ENCODE data around the gene PPARD. TPM values are rescaled to one million over a fixed set of nuclear protein-coding genes. Genes with fewer than 3 reads are reported as not detected.

PPARD gene
- total RNA-seq, 4 donors from 2014 or later = 23.4 to 31.4 (median 26.9) TPM

DNA sequence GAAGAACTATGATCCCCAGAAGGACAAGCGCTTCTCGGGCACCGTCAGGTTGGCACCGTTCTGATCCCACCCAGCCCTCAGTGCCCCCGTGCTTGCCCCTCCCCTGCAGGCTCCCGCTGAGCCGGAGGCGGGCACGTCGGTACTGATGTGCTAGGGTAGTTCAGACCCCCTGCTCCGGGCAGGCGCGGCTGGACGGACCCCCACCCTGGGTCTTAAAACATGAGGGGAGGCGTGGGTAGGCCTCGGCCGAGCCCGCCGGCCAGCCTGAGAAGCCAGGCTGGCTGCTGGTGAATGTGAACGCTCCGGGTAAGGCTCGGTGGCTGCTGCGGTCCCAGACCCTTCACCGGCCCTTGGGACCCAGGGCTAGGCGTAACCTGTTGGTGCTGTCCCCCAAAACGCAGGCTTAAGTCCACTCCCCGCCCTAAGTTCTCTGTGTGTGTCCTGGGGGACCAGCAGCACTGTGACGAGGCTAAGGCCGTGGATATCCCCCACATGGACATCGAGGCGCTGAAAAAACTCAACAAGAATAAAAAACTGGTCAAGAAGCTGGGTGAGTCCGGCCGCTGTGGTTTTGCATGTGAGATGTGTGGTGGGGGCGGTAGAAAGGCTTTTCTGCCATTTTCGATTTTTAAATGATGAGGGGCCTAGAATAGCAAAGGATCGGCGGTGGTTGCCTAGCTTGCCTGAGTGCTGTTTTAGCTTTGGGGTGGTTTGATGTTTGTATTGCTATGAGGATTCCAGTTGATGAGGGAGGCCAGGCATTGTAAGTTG lies 126.8 kb downstream of the PPARD start:
- H3K4me3 ChIP-seq = peak overlapping the region; percentile 87
- peaks cover 43% of the 10 kb centered on the region for H3K36me3 ChIP-seq
- DNase-seq (ENCODE audit: low spot score in 2 of 2) = no peak
- H3K9me3 ChIP-seq = no peaks in the 10 kb centered on the region
- H3K4me1 ChIP-seq = peaks cover 49% of the 10 kb centered on the region
- no peaks in the 10 kb centered on the region for H3K27me3 ChIP-seq
- H3K27ac ChIP-seq = peak overlapping the region; percentile 95
- 6% methylated on average over 13 of the region's 37 CpGs for WGBS
- TF ChIP-seq EP300 (IDR thresholded peaks at IDR 0.05) = no peak
- TF ChIP-seq, protein P1, sequence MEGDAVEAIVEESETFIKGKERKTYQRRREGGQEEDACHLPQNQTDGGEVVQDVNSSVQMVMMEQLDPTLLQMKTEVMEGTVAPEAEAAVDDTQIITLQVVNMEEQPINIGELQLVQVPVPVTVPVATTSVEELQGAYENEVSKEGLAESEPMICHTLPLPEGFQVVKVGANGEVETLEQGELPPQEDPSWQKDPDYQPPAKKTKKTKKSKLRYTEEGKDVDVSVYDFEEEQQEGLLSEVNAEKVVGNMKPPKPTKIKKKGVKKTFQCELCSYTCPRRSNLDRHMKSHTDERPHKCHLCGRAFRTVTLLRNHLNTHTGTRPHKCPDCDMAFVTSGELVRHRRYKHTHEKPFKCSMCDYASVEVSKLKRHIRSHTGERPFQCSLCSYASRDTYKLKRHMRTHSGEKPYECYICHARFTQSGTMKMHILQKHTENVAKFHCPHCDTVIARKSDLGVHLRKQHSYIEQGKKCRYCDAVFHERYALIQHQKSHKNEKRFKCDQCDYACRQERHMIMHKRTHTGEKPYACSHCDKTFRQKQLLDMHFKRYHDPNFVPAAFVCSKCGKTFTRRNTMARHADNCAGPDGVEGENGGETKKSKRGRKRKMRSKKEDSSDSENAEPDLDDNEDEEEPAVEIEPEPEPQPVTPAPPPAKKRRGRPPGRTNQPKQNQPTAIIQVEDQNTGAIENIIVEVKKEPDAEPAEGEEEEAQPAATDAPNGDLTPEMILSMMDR (IDR thresholded peaks at IDR 0.05) = no peak
- TF ChIP-seq POLR2AphosphoS5 (IDR thresholded peaks at IDR 0.05) = no peak
- no peak for TF ChIP-seq POLR2A (IDR thresholded peaks at IDR 0.05)

DNA sequence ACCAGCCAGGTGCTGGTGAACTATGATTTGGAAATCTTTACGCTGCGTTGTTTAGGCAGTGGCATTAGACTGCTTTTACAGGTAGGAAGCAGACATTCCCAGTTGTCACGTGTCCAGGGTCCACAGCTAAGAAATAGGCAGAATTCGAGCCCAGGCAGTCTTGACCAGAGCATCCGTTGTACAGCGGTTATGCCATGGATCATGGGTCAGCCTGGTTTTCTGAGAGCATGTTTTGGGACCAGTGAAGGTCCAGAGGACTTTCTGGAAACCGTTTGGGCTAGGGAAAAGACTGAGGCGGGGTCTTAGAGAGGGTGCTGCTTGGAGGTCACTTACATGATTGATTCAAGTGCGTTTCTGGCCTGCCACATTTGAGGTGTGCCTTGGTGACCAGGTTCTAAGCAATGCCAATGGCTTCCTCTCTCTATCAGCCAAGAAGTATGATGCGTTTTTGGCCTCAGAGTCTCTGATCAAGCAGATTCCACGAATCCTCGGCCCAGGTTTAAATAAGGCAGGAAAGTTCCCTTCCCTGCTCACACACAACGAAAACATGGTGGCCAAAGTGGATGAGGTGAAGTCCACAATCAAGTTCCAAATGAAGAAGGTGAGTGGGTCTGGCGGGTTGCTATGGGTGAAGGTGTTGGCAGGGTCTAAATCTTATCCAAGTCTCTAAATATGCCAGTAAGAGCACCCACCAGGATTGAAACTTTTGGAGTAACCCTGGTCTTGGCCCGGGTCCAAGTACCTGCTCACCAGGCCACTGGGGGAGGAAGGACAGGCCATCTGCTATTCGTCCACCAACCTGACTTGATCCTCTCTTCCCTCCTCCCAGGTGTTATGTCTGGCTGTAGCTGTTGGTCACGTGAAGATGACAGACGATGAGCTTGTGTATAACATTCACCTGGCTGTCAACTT lies 127.6 kb downstream of the PPARD start:
- H3K4me1 ChIP-seq = peaks cover 49% of the 10 kb centered on the region
- no peaks in the 10 kb centered on the region for H3K9me3 ChIP-seq
- 36% methylated on average over 16 of the region's 18 CpGs for WGBS
- H3K27ac ChIP-seq = peak overlapping the region; percentile 95
- TF ChIP-seq EP300 (IDR thresholded peaks at IDR 0.05) = no peak
- TF ChIP-seq, protein P1 (IDR thresholded peaks at IDR 0.05) = no peak
- TF ChIP-seq POLR2AphosphoS5 (IDR thresholded peaks at IDR 0.05) = no peak
- TF ChIP-seq POLR2A (IDR thresholded peaks at IDR 0.05) = no peak
- no peaks in the 10 kb centered on the region for H3K27me3 ChIP-seq
- DNase-seq (ENCODE audit: low spot score in 2 of 2) = peak in 1 of 2 donors; percentile 65
- H3K4me3 ChIP-seq = peak overlapping the region; percentile 87
- peaks cover 52% of the 10 kb centered on the region for H3K36me3 ChIP-seq

DNA sequence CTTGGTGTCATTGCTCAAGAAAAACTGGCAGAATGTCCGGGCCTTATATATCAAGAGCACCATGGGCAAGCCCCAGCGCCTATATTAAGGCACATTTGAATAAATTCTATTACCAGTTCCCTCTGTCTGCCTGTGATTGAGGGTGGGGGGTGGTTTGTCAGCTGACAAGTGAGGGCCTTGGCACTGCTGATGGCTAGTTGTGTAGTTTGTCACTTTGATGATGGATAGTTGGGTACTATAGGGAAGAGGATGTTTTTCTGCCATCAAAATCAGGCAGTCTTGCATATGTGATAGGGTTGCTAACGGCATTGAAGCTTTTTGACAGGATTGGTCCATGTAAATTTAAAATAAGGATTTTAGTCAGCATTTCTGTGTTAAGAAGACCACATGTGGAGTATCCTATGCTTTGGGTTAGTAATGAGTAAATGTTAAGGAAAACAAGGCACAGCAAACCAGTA lies 128.3 kb downstream of the PPARD start:
- peaks cover 49% of the 10 kb centered on the region for H3K4me1 ChIP-seq
- peak overlapping the region; percentile 87 for H3K4me3 ChIP-seq
- no peaks in the 10 kb centered on the region for H3K27me3 ChIP-seq
- peaks cover 55% of the 10 kb centered on the region for H3K36me3 ChIP-seq
- TF ChIP-seq, protein P1 (IDR thresholded peaks at IDR 0.05) = no peak
- TF ChIP-seq POLR2AphosphoS5 (IDR thresholded peaks at IDR 0.05) (no peak), EP300 (IDR thresholded peaks at IDR 0.05) (no peak), POLR2A (IDR thresholded peaks at IDR 0.05) (no peak)
- DNase-seq (ENCODE audit: low spot score in 2 of 2) = no peak
- no peaks in the 10 kb centered on the region for H3K9me3 ChIP-seq
- 57% methylated on average over 3 of the region's 3 CpGs for WGBS
- no peak overlapping the region for H3K27ac ChIP-seq

DNA sequence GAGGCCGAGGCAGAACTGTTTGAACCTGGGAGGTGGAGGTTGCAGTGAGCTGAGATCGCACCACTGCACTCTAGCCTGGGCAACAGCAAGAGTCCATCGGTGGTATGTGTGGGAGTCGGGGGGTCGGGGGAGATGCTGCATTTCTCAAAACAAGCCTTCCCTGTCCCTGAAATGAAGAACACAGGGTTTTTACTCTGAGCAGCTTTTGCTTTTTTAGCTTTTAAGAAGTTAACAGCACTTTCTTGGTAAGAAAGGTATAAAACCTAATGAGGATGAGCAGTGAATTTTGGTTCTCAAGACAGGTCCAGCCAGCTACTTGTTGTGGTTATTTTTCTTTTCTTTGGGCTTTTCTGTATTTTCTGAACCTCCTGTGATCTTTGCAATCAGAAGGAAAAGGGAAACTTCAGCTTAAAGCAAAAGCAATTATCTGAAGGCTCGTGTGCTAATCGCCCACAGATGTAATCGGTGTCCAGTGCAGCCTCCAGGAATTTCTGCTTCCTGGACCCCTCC lies 129.5 kb downstream of the PPARD start:
- peaks cover 49% of the 10 kb centered on the region for H3K4me1 ChIP-seq
- H3K36me3 ChIP-seq = peaks cover 50% of the 10 kb centered on the region
- peak overlapping the region; percentile 1 for H3K4me3 ChIP-seq
- TF ChIP-seq EP300 (IDR thresholded peaks at IDR 0.05) (no peak), POLR2AphosphoS5 (IDR thresholded peaks at IDR 0.05) (no peak), POLR2A (IDR thresholded peaks at IDR 0.05) (no peak)
- TF ChIP-seq, protein P1 (IDR thresholded peaks at IDR 0.05) = no peak
- DNase-seq (ENCODE audit: low spot score in 2 of 2) = no peak
- 53% methylated on average over 7 of the region's 8 CpGs for WGBS
- H3K27me3 ChIP-seq = no peaks in the 10 kb centered on the region
- H3K27ac ChIP-seq = peak overlapping the region; percentile 38
- no peaks in the 10 kb centered on the region for H3K9me3 ChIP-seq

All from suprapubic skin (tissue), 4 donors.